SH-SY5Y (cell line): ENCODE measurements around the gene STX1B.

Experiments used
- GATA2 ChIP-seq: IDR thresholded peaks from 2 replicates; pipeline ENCODE4 v1.6.1; 2011; ENCODE audit warnings: mild to moderate bottlenecking, low read depth, low read length
- GATA3 ChIP-seq: IDR thresholded peaks from 2 replicates; pipeline ENCODE4 v1.6.1; 2011; ENCODE audit warnings: low read depth, mild to moderate bottlenecking, low read length, moderate library complexity

STX1B gene

GRCh38 chr16:30958175-30959079 lies 52.0 kb downstream of the STX1B start:
- TF ChIP-seq GATA2 (no peak), GATA3 (no peak)

GRCh38 chr16:30957456-30958174 lies 52.8 kb downstream of the STX1B start, which contains the start of gene SETD1A:
SETD1A (plus strand) TSS chr16:30957754; CDS start chr16:30958732, 978 bp downstream.
- no peak for TF ChIP-seq GATA3
- TF ChIP-seq GATA2: no peak

- no peak for TF ChIP-seq GATA2
- TF ChIP-seq GATA3: no peak
Observed at GRCh38 chr16:30956601-30957455, 53.6 kb downstream of the STX1B start.

GRCh38 chr16:30954993-30955392 lies 55.4 kb downstream of the STX1B start:
- TF ChIP-seq GATA2 (no peak), GATA3 (no peak)

GRCh38 chr16:30953511-30954124 lies 56.8 kb downstream of the STX1B start:
- TF ChIP-seq GATA3: no peak
- no peak for TF ChIP-seq GATA2

- TF ChIP-seq GATA2: no peak
- TF ChIP-seq GATA3: no peak
Observed at GRCh38 chr16:30953111-30953510, 57.3 kb downstream of the STX1B start.

- TF ChIP-seq GATA3 (no peak), GATA2 (no peak)
Observed at GRCh38 chr16:30951750-30952149, 58.7 kb downstream of the STX1B start.

GRCh38 chr16:30951193-30951592 lies 59.2 kb downstream of the STX1B start:
- TF ChIP-seq GATA2 (no peak), GATA3 (no peak)

- TF ChIP-seq GATA3 (no peak), GATA2 (no peak)
Observed at GRCh38 chr16:30950516-30951065, 59.8 kb downstream of the STX1B start.

- peak; percentile 91 for TF ChIP-seq GATA2
- TF ChIP-seq GATA3: no peak
Observed at GRCh38 chr16:30949650-30950515, 60.6 kb downstream of the STX1B start.

- TF ChIP-seq GATA3 (no peak), GATA2 (no peak)
Observed at GRCh38 chr16:30948667-30949649, 61.5 kb downstream of the STX1B start, which contains the start of gene ORAI3. ORAI3 (plus strand) TSS chr16:30949068; CDS start chr16:30949290, 222 bp downstream.
